Breast epithelium (tissue), 3 donors: ENCODE results near the gene ZMYND10.

ENCODE experiments used
- CTCF ChIP-seq, 3 donors: fragments of 450-650 bp; IDR thresholded peaks; one replicate each; pipeline ENCODE4 v1.5.1; 2016 to 2017; ENCODE audit warnings: antibody characterized with exemption in 3 of 3, mild to moderate bottlenecking in 3 of 3, moderate library complexity in 3 of 3
- POLR2A ChIP-seq: fragments of 450-650 bp; IDR thresholded peaks from one replicate; pipeline ENCODE4 v1.6.1; 2016; ENCODE audit warnings: antibody characterized with exemption, mild to moderate bottlenecking, moderate library complexity
- POLR2AphosphoS5 ChIP-seq, 3 donors: sonication (generic); formaldehyde crosslinking; IDR thresholded peaks; one replicate each; pipeline ENCODE4 v1.6.1; 2017; ENCODE audit warnings: antibody characterized with exemption in 3 of 3

- TF ChIP-seq CTCF (IDR thresholded peaks at IDR 0.05) (no peak), POLR2A (no peak), POLR2AphosphoS5 (IDR thresholded peaks at IDR 0.05) (no peak)
Measured at GRCh38 chr3:50373146-50374051, 27.9 kb upstream of the ZMYND10 start.
